ENCODE results near the gene MCCD1. TPM values are rescaled to one million over a fixed set of nuclear protein-coding genes. Genes with fewer than 3 reads are reported as not detected.
"Not testable (repeated sequence)": the region's sequence is repeated elsewhere in the genome, so short reads cannot be mapped to it uniquely, and the experiment has no call there.

MCCD1 gene
- polyA plus RNA-seq, 3 donors = 13.5 to 19.2 (median 17.9) TPM

DNA sequence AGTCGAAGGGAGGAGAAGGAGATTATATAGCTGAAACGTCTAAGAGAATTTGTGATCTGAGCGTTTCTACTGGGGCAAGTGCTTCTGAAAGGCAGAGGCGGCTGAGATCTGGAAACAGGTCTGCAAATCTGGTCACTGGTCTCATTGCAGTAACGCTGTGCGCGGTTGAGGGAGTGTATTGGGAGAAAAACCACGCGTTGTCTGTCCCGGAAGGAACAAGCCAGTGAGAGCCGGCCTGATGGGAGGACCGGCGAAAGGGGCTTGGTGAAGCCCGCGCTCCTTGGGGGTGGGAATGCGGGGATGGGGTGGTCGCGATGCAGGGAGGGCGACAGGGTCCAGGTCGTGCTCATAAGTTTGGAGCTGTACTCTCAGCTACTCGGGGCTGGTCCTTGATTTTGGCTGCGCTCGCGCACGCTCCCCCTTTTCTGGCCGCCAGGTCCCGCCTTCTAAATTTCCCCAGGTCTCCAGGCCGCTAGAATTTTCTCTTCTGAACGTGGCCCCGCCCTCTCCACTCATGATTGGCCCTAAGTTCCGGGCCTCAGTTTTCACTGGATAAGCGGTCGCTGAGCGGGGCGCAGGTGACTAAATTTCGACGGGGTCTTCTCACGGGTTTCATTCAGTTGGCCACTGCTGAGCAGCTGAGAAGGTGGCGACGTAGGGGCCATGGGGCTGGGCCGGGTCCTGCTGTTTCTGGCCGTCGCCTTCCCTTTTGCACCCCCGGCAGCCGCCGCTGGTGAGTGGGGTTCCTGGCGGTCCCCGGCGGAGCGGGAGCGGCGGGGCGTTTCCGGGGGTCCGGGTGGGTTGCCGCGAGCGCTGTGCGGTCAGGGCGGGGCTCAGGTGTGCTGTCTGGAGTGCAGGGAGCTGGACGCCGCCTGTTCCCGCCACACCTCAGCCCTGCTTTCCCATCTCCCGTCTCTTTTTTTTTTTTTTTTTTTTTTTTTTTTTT lies 31.0 kb upstream of the MCCD1 start, which contains the start of gene MICB:
MICB (plus strand) TSS at position 615 of the 946 bp plus-strand sequence; CDS start at position 664, 49 bp downstream.
- DNase-seq (ENCODE audit: extremely low read depth in 1 of 11, low read depth in 9 of 11, low spot score in 4 of 11) = peak in 9 of 11 donors; percentile 31 to 73 (median 48)

DNA sequence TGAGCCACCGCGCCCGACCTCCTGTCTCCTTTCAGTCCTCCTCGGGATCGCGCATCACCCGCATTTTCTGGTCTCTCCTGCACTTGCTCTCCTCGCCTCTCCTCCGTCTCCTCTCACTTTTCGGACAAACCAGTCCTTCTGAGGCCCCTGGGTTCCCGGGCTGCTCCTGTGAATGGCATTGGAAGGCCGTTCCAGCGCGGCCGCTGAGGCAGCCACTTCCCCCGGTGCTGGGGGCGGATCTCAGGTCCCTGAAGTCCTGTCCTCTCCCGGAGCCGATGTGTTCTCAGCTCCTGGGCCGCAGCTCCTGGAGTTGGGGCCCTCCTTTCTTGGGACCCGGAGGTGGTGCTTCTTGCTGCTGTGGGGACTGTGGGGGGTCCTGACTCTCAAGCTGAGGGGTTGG lies 30.0 kb upstream of the MCCD1 start:
- no peak for DNase-seq (ENCODE audit: extremely low read depth in 1 of 11, low read depth in 9 of 11, low spot score in 4 of 11)

DNA sequence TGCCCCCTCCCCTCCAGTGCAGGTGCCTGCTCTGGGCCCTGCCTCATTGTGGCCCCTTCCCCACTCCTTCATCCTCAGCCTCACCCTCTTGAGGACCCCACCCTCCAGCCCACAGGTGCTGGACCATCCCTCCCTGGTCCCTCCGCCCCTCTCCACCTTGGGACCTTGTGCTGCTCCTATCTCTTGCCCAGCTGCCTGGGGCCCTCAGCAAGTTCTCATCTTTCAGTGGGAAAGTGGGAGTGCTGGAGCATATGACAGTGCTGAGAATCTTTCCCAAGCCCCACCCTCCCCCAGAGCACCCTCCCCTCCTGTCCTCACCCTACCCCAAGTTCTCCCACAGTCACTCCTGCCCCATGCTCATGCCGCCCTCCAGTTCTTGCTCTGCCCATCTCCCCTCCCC lies 29.1 kb upstream of the MCCD1 start:
- not testable (repeated sequence) for DNase-seq (ENCODE audit: extremely low read depth in 1 of 11, low read depth in 9 of 11, low spot score in 4 of 11)

DNA sequence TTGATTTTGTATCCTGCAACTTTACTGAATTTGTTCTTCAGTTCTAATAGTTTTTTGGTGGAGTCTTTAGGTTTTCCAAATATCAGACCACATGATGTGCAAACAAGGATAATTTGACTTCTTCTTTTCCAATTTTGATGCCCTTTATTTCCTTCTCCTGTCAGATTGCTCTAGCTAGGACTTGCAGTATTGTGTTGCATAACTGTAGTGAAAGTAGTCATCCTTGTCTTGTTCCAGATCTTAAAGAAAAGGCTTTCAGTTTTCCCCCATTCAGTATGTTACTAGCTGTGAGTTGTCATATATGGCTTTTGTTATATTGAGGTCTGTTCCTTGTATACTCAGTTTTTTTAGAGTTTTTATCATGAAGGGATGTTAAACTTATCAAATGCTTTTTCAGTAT lies 26.2 kb upstream of the MCCD1 start:
- DNase-seq (ENCODE audit: extremely low read depth in 1 of 11, low read depth in 9 of 11, low spot score in 4 of 11) = no peak

DNA sequence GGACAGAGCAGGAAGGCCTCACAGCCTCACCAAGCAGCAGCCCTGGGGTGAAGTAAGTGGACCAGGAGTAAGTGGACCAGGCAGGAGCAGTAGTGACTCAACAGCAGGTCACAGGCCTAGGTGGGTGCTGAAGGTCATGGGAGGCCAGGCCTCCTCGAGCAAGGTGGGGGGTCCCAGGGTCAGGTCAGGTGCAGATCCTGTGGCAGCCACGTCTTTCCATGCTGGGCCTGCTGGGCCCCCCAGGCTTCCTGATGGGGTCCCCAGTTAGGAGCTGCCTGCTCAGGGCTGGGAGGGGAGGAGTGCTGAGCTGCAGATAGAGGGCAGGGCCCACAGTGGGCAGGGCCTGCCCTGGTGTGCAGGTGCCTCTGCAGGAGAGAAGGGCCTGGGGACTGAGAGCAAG lies 19.7 kb upstream of the MCCD1 start:
- not testable (repeated sequence) for DNase-seq (ENCODE audit: extremely low read depth in 1 of 11, low read depth in 9 of 11, low spot score in 4 of 11)

DNA sequence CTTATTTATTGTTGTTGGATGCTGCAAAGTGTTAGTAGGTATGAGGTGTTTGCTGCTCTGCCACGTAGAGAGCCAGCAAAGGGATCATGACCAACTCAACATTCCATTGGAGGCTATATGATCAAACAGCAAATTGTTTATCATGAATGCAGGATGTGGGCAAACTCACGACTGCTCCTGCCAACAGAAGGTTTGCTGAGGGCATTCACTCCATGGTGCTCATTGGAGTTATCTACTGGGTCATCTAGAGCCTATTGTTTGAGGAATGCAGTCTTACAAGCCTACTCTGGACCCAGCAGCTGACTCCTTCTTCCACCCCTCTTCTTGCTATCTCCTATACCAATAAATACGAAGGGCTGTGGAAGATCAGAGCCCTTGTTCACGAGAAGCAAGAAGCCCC lies 18.8 kb upstream of the MCCD1 start:
- DNase-seq (ENCODE audit: extremely low read depth in 1 of 11, low read depth in 9 of 11, low spot score in 4 of 11) = no peak

DNA sequence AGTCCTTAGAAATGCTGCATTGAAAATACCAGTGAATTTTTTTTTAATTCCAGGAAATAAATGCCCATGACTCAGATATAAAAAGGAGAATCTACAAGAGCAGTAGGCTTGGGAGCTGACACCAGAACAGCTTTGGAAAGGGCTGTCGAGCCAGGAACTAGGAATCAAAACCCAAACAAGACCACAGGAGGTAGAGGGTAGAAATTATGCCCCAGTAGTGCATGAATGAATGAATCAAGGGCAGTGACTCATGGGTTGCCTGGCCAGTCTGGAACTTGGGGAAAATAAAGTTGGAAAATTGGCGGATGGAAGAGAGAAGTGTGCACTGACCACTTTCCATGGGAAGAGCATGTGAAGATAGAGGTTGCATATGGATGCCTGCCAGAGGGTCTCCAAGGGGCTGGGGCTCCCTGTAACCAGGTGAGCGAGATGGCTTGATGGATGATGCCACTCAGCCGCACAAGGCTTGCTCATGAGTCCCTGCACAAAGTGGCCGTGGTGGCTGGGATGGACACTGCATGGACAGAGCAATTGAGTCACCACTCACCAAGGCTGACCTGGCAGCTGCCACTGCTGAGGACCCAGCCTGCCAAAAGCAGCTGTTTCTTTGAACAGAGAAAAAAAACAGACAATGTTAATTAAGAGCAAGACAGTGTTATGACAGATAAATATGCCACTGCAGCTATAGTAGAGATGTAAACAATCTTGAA lies 15.2 kb upstream of the MCCD1 start:
- no peak for DNase-seq (ENCODE audit: extremely low read depth in 1 of 11, low read depth in 9 of 11, low spot score in 4 of 11)

DNA sequence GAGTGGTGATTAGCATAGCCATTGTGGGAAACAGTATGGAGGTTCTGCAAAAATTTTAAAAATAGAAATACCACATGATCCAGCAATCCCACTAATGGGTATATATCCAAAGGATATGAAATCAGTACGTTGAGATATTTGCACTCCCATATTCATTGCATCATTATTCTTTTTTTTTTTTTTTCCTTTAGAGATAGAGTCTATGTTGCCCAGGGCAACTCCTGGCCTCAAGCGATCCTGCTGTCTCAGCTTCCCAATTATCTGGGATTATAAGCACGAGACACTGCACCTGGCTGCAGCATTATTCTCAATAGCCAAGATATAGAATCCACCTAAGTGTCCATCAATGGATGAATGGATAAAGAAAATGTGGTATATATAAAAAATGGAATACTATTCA lies 6.9 kb upstream of the MCCD1 start:
- DNase-seq (ENCODE audit: extremely low read depth in 1 of 11, low read depth in 9 of 11, low spot score in 4 of 11) = no peak

DNA sequence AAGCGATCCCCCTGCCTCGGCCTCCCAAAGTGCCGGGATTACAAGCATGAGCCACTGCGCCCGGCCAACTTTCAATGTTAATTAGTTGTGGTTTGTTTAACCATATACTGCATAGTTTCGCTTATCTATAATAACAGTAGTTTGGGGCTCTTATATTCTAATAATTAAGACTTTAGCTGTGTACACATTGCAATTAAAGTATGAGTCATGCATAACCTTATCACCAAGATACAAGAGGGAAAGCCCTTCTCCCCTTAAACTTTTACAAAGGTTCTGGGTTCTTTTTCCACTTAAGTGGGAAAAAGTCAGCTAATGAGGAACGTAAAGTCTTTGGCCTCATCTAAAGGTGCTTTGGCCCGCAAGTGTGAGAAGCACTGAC lies 3.2 kb upstream of the MCCD1 start:
- no peak for DNase-seq (ENCODE audit: extremely low read depth in 1 of 11, low read depth in 9 of 11, low spot score in 4 of 11)

DNA sequence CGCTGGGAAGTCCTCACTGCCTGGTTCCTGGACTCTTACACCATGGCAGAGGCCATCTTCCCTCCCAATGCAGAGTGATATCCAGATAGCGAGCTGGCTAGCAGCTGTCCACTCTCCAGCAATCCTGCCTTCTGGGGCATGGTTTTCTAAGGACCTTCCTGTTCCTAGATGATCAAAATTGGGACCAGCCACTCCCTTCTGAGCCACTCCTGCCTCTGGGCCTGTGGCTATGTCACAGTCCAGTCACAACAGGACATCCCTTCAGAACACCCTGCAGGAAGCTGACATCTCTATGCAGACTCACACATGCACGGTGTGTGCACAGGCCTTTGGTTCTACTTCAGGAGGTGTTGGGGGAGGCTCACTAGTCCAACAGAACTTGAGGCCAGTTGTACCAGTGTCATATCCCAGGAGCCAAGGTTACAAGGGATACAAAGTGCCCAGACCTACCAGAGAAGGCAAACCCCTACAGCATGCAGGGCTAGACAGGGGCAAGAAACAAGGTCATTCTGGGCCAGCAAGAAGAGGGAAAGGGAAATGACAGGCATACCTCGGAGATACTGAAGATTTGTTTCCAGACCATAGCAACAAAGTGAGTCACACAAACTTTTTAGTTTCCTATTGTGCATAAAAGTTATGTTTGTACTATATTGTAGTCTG lies 2.7 kb upstream of the MCCD1 start:
- DNase-seq (ENCODE audit: extremely low read depth in 1 of 11, low read depth in 9 of 11, low spot score in 4 of 11) = no peak

DNA sequence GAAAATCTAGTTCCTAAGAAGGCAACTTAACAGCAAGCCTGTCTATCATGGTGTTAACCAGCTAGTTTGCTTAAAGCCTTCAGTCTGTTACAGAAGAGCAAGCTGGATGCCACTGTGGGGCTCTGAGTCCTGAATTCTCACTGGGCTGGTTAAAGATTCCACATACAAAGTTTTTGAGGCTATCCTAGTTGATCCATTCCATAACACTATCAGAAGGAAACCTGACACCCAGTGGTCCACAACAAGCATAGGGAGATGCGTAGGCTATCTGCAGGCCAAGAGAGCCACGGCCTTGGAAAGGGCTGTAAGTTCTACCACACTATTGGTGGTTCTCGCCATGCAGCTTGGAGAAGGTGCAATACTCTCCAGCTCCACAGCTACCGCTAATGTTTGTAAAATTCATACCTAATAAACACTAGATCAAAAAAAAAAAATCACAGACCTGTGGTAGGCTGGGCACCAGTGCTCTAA lies 420 bp upstream of the MCCD1 start:
- no peak for DNase-seq (ENCODE audit: extremely low read depth in 1 of 11, low read depth in 9 of 11, low spot score in 4 of 11)

DNA sequence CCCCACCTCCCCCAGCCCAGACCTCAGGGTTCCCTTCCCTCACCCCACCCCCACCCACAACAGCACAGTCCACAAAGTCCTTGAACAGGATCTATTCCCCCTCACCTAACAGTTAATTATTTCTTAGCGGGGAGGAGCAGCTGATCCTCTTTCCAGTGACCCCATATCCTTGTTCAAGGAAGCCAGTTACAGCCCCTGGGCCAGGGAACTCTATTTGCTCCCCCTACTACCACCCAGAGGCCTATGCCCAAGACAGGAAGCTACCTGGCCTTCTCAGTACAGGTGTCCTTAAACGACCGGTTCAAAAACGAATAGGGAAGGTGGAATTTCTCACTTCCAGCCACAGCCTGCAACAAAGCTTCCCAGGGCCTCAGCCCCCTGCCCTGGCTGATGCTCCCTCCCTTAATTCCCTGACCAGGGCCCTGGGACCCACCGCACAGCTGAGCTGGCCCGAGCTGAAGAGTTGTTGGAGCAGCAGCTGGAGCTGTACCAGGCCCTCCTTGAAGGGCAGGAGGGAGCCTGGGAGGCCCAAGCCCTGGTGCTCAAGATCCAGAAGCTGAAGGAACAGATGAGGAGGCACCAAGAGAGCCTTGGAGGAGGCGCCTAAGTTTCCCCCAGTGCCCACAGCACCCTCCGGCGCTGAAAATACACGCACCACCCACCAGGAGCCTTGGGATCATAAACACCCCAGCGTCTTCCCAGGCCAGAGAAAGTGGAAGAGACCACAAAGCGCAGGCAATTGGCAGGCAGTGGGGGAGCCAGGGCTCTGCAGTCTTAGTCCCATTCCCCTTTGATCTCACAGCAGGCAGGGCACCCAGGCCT lies 778 bp downstream of the MCCD1 start:
- DNase-seq (ENCODE audit: extremely low read depth in 1 of 11, low read depth in 9 of 11, low spot score in 4 of 11) = peak in 1 of 11 donors; percentile 12

DNA sequence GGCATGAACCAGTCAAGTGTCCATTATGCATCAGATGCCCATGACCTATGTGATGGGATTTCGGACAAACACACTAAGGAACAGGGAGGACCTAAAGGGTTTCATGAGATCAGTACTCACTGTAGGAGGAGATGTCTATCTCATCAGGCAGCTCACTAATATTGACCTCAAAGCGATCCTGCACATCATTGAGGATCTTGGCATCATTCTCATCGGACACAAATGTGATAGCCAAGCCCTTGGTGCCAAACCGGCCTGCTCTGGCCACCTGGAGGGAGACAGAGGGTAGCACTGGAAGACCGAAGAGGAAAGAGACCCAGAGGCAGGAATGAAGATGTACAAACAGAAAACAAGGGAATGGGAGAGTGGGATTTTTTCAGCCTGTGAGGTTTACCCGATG lies 1.9 kb downstream of the MCCD1 start:
- no peak for DNase-seq (ENCODE audit: extremely low read depth in 1 of 11, low read depth in 9 of 11, low spot score in 4 of 11)

DNA sequence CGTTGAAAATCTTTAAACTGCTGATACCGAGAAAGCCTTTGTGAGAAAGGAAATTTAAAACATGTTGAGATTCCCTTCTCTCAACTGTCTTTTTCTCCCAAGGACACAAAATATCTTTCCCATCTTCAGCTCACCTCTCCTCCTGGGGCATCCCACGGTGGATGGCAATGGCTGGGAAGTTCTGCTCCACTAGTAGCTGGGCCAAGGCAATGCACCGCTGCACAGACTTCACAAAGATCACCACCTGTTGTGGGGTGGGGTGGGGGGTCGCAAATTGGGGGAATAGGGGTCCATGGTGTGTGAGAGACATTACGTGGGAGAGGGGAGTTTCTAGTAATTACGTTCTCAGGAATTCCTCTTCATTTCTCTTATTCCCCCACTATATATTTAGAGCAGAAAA lies 2.4 kb downstream of the MCCD1 start:
- DNase-seq (ENCODE audit: extremely low read depth in 1 of 11, low read depth in 9 of 11, low spot score in 4 of 11) = no peak

DNA sequence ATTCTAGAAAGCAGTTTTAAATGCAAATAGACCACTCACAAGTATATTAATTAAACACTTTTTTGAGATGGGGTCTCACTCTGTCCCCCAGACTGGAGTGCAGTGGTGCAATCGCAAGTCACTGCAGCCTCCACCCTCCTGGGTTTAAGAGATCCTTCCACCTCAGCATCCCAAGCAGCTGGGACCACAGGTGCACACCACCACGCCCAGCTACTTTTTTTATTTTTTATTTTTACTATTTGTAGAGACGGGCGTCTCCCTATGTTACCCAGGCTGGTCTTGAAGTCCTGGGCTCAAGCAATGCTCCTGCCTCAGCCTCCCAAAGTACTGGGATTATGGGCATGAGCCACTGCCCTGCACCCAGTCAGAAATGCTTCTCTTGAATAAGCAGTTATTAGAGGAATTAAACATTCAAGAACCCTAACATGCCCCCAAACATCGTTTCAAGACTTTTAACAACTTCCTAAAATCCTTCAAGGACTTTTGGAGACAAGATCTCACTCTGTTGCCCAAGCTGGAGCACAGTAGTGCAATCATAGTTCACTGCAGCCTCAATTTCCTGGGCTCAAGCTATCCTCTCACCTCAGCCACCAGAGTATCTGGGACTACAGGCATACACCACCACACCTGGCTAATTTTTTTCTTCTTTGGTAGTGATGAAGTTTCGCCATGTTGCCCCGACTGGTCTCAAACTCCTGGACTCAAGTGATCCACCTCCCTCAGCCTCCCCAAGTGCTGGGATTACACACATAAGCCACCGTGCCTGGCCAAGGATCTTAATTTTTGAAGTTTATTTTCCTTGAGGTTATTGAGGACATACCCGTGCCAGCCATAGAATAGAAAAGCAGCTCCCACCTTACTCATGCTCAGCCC lies 3.2 kb downstream of the MCCD1 start:
- DNase-seq (ENCODE audit: extremely low read depth in 1 of 11, low read depth in 9 of 11, low spot score in 4 of 11) = no peak

DNA sequence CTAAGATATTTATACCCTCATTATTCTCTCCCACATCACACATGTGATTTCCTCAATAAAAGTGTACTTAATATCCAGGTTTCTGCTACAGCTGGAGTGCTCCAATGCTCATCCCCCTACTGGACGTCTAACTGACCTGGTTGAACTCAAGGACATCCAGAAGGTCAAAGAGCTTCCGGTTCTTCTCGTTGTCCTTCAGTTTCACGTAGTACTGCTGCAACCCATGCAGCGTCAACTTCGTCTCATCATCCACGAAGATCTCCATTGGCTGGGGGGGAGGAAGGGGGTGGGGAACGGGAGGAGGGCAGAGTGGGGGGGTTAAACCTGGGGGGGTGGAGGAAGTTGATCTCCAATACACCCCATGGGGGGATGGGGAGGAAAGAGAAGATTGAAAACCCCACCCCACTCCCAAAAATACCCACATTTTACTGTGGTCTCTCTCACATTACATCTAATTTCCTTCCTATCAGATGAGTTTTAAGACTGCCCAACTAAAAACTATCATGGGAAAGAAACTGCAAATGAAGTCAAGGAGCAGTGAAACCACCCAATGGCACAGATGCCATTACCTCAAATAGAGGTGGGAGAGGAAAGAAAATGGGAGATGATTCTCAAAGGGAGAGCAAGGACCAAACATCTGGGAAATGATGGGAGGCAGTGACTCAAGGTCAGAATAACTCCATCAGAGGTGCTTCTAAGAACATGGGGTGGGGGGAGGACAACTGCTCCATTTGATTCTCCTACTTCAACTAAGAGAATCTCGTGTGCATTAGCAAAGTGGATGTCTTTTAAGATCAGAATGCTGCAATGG lies 4.1 kb downstream of the MCCD1 start:
- DNase-seq (ENCODE audit: extremely low read depth in 1 of 11, low read depth in 9 of 11, low spot score in 4 of 11) = no peak

DNA sequence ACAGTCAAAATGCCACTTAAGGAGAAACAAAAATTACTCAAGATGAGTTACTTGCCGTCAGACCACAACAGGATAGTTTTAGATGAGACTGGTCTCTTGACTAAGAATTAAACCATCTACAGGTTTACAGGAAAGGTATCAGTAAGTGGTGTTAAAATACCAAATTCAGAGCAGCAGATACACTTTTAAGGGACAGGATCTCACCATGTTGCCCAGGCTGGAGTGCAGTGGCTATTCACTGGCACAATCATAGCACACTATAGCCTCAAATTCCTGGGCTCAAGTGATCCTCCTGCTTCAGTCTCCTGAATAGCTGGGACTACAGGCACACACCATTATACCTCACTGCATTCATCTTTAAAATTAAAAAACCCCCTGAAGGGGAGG lies 4.7 kb downstream of the MCCD1 start:
- DNase-seq (ENCODE audit: extremely low read depth in 1 of 11, low read depth in 9 of 11, low spot score in 4 of 11) = no peak
